Stimulated activated CD8-positive, alpha-beta memory T cell treated with anti-CD3 and anti-CD28 coated beads, Interleukin-7, amount 100 ng/mL, for 48 hours (primary cell): ENCODE results near the gene SMARCA4.
"Not testable (repeated sequence)": the region's sequence is repeated elsewhere in the genome, so short reads cannot be mapped to it uniquely, and the experiment has no call there.

Source experiments
- DNase-seq, 2 donors: peaks; one replicate each; pipeline ENCODE4 v3.0.0-alpha.2; 2020; ENCODE audit warnings: low read depth in 1 of 2; ENCODE audit errors: extremely low read depth in 1 of 2

Gene SMARCA4

GRCh38 chr19:10975374-10976130 is 14.7 kb downstream of the SMARCA4 start:
- DNase-seq, result no peak

DNA sequence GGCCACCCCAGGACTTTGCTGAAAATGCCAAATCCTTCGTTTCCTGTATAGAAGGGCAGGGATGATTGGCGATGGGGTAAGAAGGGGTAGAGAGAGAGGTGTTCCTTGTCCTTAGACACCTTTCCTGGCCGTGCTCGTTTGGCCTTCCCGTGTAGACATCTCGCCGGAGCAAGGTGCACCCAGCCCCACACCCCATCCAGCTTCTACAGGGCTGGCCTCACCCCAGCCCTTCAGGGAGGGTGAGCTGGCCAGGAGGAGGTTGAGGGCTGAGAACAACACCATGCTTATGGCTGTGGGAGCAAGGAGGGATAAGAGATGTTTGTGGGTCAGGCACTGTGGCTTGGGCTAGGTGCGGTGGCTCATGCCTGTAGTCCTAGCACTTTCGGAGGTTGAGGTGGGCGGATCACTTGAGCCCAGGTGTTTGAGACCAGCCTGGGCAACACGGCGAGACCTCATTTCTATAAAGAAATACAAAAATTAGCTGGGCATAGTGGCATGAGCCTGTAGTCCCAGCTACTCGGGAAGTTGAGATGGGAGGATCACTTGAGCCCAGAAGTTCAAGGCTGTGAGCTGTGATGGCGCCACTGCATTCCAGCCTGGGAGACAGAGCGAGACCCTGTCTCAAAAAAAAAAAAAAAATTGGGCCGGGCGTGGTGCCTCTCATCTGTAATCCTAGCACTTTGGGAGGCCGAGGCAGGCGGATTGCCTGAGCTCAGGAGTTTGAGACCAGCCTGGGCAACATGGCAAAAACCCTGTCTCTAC is 15.5 kb downstream of the SMARCA4 start:
- DNase-seq, result no peak

GRCh38 chr19:10977742-10978092 is 16.9 kb downstream of the SMARCA4 start:
- DNase-seq, result no peak

GRCh38 chr19:10979951-10980381 is 19.1 kb downstream of the SMARCA4 start:
- DNase-seq, result no peak

DNA sequence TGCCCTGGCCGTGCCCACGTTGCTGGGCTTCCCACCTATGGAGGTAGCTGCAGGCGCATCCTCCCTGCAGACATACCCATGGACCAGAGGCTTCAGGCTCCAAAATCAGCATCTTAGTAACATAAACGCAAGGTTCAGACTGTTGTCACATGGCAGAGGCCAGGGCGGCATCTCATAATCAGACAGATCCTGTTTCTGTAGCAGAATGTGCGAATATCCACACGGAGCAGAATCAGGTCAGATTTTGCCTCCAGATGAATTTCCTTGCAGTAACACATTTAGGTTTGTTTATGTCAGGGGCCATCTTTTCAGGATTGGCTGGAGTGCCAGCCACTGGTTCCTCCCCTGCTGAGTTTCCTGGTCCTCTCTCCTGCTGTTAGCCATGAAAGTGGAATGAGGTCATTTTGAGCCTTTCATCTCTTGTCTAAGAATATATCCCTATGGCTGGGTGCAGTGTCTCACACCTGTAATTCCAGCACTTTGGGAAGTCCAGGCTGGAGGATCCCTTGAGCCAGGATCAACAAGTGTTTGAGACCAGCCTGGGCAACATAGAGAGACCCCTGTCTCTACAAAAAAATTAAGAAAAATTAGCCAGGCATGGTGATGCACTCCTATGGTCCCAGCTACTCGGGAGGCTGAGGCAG is 20.5 kb downstream of the SMARCA4 start:
- DNase-seq, result no peak

GRCh38 chr19:10983026-10983425 is 22.2 kb downstream of the SMARCA4 start:
- no peak for DNase-seq

DNA sequence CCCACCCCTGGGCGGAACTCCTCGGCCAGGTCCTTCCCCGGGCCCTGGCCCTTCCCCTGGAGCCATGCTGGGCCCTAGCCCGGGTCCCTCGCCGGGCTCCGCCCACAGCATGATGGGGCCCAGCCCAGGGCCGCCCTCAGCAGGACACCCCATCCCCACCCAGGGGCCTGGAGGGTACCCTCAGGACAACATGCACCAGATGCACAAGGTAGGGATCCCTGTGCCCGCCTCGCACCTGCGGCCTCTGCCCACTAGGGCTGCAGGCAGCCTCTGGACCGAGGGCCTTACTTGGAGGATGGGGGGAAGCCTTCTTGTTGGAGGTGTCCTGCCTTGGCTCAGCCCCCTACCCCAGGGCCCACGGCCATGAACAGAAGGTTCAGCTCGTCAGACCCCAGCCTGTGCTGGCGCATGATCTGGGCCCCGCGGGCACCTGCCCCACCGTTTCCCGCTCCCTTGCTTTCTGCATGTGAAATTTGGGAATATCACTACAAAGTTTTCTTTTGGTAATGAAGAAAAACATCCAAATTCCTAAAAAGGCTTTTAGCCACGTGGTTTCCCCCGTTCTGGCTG is 23.4 kb downstream of the SMARCA4 start:
- DNase-seq, result no peak

GRCh38 chr19:10985502-10985901 is 24.7 kb downstream of the SMARCA4 start:
- DNase-seq, result no peak

DNA sequence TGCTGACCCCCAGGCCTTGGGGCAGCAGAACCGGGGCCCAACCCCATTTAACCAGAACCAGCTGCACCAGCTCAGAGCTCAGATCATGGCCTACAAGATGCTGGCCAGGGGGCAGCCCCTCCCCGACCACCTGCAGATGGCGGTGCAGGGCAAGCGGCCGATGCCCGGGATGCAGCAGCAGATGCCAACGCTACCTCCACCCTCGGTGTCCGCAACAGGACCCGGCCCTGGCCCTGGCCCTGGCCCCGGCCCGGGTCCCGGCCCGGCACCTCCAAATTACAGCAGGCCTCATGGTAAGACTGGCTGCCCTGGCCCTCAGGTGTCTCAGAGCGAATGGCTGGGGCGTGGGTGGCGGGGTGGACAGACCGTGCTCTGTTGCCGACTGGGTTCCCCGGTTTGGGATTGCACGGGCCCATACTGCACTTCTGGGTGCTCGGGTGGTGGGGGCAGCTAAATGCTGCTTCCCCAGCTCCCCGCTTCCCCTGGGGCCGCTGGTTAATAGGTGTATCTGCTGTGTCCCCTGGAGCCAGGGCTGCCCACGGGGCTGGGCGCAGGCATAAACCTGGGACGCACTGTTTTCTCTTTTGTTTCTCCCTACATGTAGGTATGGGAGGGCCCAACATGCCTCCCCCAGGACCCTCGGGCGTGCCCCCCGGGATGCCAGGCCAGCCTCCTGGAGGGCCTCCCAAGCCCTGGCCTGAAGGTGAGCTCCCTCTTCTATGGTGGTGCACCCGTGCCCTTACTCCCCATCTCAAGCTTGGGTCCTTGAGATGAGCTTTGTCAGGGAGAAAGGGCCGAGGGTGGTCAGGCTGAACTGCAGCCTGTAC is 25.7 kb downstream of the SMARCA4 start:
- DNase-seq, result no peak

- DNase-seq, result no peak
Observed at GRCh38 chr19:10987571-10988297, 26.9 kb downstream of the SMARCA4 start.

- no peak for DNase-seq
Observed at GRCh38 chr19:10988380-10988779, 27.6 kb downstream of the SMARCA4 start.

DNA sequence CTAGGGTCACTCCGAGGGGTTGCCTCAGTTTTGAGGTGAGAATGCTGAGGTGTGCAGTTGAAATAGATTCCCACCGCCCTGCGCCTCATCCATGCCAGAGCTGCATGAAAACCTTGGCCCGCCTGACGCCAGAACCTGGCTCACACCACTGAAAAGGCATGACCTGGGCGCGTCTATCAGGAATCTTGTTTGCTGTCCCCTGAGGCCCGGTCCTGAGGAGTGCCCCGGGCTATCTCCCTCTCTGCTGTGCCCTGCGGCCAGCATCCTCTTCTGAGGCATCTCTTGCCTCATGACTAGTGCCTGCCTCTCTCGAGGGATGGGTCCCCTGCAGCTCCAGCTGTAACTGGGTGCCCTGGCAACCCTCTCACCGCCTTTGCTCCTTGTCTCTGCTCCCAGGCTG is 28.1 kb downstream of the SMARCA4 start:
- no peak for DNase-seq

- DNase-seq, result no peak
Observed at GRCh38 chr19:10991076-10991475, 30.2 kb downstream of the SMARCA4 start.

- no peak for DNase-seq
Observed at GRCh38 chr19:10991521-10992081, 30.8 kb downstream of the SMARCA4 start.

GRCh38 chr19:10992174-10992573 is 31.3 kb downstream of the SMARCA4 start:
- not testable (repeated sequence) for DNase-seq

DNA sequence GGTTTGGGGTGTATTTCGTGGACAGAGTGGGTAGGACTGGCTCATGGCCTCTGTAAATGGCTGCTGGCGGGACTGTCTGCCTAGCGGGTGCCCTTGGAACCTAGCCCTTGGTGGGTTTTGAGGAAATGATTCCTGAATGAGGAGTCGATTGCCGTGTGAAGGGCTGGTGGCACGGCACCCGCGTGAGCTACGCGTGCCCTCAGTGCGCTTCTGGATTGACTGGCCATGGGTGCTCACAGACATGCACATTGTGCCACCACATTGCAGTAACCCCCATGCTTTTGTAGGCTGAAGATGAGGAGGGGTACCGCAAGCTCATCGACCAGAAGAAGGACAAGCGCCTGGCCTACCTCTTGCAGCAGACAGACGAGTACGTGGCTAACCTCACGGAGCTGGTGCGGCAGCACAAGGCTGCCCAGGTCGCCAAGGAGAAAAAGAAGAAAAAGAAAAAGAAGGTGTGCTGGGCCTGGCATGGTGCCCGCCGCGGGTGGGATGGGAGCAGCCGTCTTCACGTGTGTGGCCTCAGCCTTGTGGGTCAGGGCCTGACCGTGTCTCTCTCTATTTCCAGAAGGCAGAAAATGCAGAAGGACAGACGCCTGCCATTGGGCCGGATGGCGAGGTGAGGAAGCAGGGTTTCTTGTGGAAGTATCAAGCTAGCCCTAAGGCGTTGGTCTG is 35.2 kb downstream of the SMARCA4 start:
- no peak for DNase-seq

GRCh38 chr19:10998045-10998533 is 37.3 kb downstream of the SMARCA4 start:
- no peak for DNase-seq

GRCh38 chr19:10998666-10999065 is 37.8 kb downstream of the SMARCA4 start:
- no peak for DNase-seq

GRCh38 chr19:11005521-11005920 is 44.7 kb downstream of the SMARCA4 start:
- no peak for DNase-seq
